Measurements from ENCODE around the gene ADISSP.

ADISSP gene

DNA sequence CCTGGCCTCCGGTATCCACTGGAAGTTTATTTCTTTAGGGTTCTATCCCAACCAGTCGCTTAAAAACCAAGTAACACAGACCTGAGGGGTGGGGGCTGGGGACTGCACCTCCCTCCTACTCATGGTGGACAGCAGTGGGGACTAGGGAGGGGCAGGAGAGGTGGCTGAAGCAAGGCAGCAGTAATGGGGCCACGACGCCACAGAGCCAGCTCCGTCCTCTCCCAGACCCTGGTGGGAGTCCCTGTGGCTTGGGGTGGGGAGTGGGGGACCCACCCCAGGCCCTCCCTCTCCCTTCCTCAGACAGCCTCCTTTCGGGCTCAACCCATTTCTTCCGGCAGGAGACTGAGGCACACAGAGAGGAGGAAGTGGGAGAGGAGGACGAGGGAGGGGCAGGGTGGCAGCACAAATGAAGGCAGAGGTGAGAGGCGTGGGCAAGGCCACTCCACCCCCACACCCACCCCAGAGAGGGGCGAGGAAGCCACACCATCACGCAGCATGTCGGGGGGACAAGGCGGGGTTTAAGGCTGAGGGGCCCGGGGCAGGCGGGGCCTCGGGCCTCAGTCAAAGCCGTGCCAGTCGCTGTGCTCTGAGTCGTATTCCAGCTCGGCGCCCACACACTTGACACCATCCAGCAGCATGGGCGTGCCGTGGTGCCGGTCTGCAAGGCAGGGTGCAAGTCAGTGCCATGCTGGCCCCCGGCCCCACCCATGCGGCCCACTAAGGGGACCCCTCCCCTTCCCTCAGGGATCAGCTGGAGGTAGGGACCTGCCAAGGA, 13.9 kb downstream of the ADISSP start:
- DNase-seq, result no peak

- no peak for DNase-seq
Observed at GRCh38 chr20:3753098-3753497, 14.5 kb downstream of the ADISSP start.

GRCh38 chr20:3752386-3752759, 15.2 kb downstream of the ADISSP start:
- DNase-seq, result no peak

DNA sequence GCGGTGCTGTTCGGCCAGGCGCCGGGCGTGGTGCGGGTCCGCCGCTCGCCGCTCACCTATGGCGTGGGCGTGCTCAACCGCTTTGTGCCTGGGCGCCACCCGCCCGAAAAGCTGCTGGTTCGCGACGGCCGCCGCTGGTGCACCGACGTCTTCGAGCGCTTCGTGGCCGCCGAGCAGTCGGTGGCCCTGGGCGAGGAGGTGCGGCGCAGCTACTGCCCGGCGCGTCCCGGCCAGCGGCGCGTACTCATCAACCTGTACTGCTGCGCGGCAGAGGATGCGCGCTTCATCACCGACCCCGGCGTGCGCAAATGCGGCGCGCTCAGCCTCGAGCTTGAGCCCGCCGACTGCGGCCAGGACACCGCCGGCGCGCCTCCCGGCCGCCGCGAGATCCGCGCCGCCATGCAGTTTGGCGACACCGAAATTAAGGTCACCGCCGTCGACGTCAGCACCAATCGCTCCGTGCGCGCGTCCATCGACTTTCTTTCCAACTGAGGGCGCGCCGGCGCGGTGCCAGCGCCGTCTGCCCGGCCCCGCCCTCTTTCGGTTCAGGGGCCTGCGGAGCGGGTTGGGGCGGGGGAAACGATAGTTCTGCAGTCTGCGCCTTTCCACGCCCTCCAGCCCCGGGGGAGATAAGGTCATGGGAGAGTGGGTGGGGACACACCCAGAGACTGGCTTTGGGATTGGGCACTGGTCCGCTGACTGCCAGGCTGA, 15.7 kb downstream of the ADISSP start:
- DNase-seq, result no peak

GRCh38 chr20:3751305-3751674, 16.3 kb downstream of the ADISSP start:
- DNase-seq, result peak; percentile 35

GRCh38 chr20:3749689-3750531, 17.6 kb downstream of the ADISSP start:
- DNase-seq, result peak; percentile 37

- peak; percentile 22 for DNase-seq
Observed at GRCh38 chr20:3749087-3749688, 18.4 kb downstream of the ADISSP start.

- peak; percentile 30 for DNase-seq
Observed at GRCh38 chr20:3748073-3748472, 19.5 kb downstream of the ADISSP start.

DNA sequence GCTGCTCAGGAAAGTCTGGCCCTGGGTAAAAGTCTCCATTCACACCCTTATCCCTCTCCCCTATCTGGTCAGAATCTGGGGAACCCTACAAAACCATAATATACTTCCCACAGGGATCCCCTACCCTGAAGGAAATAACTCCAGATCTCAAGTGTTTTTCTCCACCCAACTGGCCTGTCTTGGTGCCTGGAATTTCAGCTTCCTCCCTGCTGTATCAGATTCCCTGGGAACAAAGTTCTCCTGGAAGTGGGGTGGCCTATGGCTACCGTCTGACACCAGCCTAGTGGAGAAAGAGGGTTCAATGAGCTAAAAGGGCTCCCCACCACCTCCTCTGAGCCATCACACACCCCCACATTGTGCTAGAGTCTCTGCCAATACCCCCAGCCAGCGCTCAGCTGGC, 20.1 kb downstream of the ADISSP start:
- no peak for DNase-seq

DNA sequence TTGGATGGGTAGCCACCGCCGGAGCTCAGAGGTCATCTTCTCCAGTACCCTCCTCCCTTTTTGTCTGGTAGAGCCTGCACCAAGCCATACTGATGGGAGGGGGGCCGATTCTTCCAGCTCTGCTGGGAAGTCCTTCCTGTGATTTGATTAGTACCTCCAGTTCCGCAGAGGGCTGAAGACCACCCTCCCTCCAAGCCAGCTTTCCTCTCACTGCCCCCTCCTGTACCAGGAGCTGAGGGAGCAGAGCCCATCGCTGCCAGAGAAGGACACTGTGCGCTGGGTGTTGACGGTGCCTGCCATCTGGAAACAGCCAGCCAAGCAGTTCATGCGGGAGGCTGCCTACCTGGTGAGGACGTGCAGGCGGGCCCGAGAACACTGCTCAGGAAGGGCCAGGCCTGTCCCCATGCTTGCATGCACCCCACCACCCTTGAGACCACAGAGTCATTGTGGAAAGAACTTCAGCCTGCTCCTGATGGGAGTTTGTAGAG, 21.8 kb downstream of the ADISSP start:
- DNase-seq, result peak; percentile 22

DNA sequence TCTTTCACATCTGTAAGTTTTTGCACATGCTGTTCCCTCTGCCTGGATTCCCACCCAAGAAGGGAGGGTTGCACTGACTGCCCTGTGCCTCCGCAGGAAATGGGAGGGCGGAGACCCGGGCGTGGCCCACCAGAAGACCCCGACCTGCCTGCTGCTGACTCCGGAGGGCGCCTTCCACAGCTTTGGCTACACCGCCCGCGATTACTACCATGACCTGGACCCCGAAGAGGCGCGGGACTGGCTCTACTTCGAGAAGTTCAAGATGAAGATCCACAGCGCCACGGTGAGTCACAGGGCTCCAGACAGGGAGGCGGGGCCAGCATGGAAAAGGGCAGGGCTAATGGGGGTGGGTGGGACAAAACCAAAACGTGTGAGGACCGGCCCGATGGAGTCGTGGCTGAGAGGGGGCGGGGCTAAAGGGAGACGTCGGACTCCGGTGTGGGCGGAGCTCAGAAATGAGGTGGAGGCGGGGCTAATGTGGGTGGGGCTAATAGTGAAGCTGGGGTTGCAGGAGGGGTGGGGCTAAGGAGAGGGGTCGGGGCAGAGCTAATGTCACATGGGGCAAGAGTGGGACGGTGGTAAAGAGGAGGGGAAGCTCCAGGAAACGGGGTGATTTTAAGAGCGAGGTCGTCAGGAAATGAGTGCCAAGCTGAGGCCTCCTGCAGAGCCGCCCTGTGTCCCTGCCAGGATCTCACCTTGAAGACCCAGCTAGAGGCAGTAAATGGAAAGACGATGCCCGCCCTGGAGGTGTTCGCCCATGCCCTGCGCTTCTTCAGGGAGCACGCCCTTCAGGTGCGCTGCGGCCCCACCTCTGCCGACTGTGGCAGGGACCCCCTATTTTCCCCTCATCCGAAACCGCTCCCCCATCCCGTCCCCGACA, 22.5 kb downstream of the ADISSP start:
- DNase-seq, result peak; percentile 45

DNA sequence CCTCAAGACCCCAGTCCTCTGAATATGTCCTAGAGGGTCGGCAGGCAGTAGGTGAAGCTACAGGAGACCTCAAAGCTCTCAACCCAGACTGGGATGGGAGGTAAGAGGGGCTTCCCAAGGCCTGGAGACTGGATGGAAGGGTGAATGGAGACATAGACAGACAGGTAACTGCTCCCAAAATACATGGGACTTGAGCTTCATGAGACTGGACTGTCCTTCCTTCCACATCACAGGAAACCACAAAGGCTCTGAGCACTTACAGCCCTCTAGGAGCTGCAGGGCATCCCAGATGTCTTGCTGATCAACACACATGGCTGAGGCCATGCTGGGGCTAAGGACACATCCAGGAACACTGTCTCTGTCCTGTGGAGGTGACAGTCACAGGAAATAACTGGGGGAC, 23.5 kb downstream of the ADISSP start:
- DNase-seq, result no peak

- DNase-seq, result no peak
Observed at GRCh38 chr20:3743251-3743650, 24.3 kb downstream of the ADISSP start.

DNA sequence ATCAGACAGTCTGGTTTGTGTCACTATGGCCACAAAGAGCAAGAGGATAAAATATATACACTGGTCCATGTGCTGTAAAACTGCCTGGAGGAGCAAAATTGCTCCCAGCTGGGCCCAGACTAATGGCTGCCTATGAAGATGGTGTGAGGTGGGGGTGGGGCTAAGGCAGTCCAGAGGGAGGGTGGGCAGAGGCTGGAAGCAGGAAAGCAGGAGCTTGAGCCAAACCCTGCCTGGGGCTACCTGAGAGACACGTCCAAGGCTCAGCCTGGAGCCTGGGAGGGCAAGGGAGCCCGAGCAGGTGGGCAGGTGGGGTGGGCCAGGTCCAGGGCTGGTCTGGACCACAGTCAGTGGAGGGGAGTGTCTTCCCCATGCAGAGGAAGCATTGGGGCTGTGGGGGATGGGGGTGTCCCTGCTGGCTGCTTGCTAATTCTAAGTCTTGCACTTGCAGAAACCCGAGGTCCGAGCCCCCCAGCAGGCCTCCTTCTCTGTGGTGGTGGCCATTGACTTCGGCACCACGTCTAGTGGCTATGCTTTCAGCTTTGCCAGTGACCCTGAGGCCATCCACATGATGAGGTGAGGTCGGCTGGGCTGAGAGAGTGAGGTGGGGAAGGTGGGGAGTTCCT, 25.6 kb downstream of the ADISSP start:
- no peak for DNase-seq

- DNase-seq, result no peak
Observed at GRCh38 chr20:3740615-3741301, 26.8 kb downstream of the ADISSP start.

GRCh38 chr20:3739926-3740451, 27.6 kb downstream of the ADISSP start:
- no peak for DNase-seq

- DNase-seq, result no peak
Observed at GRCh38 chr20:3739054-3739925, 28.3 kb downstream of the ADISSP start.

- DNase-seq, result no peak
Observed at GRCh38 chr20:3738111-3739053, 29.2 kb downstream of the ADISSP start.

All from left hindlimb (tissue), 1 donor.